Spleen (tissue), 11 donors: ENCODE results near the gene CATSPER4. TPM values are rescaled to one million over a fixed set of nuclear protein-coding genes. Genes with fewer than 3 reads are reported as not detected.

Source experiments
- DNase-seq: peaks from one replicate; pipeline ENCODE4 v3.0.0-alpha.2; 2020
- H3K27ac ChIP-seq, 8 donors: fragments of 200-600 bp; sonication (generic) in 7 of 8; 1 replicate in 4 of 8; 2 replicates in 4 of 8; pipeline versions ENCODE4 v1.5.0 to v1.8.0; 2016 to 2021; ENCODE audit warnings: inconsistent platforms in 4 of 8, mild to moderate bottlenecking in 4 of 8, moderate library complexity in 1 of 8
- H3K27me3 ChIP-seq, 7 donors: fragments of 200-600 bp; sonication (generic) in 6 of 7; replicated peaks in 1 of 7; 1 replicate in 4 of 7; 2 replicates in 3 of 7; pipeline versions ENCODE4 v1.5.0 to v1.8.0; 2016 to 2021; ENCODE audit warnings: inconsistent platforms in 3 of 7, mild to moderate bottlenecking in 1 of 7
- H3K36me3 ChIP-seq, 6 donors: fragments of 200-600 bp; sonication (generic) in 5 of 6; 1 replicate in 4 of 6; 2 replicates in 2 of 6; pipeline versions ENCODE4 v1.5.0 to v1.8.0; 2016 to 2021; ENCODE audit warnings: inconsistent platforms in 2 of 6
- H3K4me1 ChIP-seq, 6 donors: fragments of 200-600 bp; sonication (generic) in 5 of 6; 1 replicate in 3 of 6; 2 replicates in 3 of 6; pipeline versions ENCODE4 v1.5.0 to v1.8.0; 2016 to 2021; ENCODE audit warnings: inconsistent platforms in 3 of 6
- H3K4me3 ChIP-seq, 8 donors: fragments of 200-600 bp; sonication (generic) in 7 of 8; 1 replicate in 4 of 8; 2 replicates in 4 of 8; pipeline versions ENCODE4 v1.5.0 to v1.8.0; 2016 to 2021; ENCODE audit warnings: inconsistent platforms in 4 of 8, mild to moderate bottlenecking in 4 of 8, moderate library complexity in 2 of 8
- H3K9me3 ChIP-seq, 8 donors: fragments of 200-600 bp; sonication (generic) in 7 of 8; 1 replicate in 4 of 8; 2 replicates in 4 of 8; pipeline versions ENCODE4 v1.5.0 to v1.8.0; 2016 to 2021; ENCODE audit warnings: inconsistent platforms in 4 of 8
- CTCF ChIP-seq, 11 experiments: fragments of 200-600 bp in 7 of 11; fragments of 450-650 bp in 4 of 11; sonication (generic) in 4 of 11; IDR thresholded peaks in 8 of 11; conservative IDR thresholded peaks in 3 of 11; 1 replicate in 7 of 11; 2 replicates in 4 of 11; pipeline versions ENCODE4 v1.4.0 to v1.8.0; 2016 to 2021; ENCODE audit warnings: antibody characterized with exemption in 11 of 11, inconsistent platforms in 4 of 11, mild to moderate bottlenecking in 1 of 11
- POLR2A ChIP-seq, 3 donors: fragments of 450-650 bp; IDR thresholded peaks; one replicate each; pipeline ENCODE4 v1.5.1; 2017; ENCODE audit warnings: antibody characterized with exemption in 3 of 3, mild to moderate bottlenecking in 1 of 3
- POLR2AphosphoS5 ChIP-seq, 3 donors: sonication (generic); formaldehyde crosslinking; IDR thresholded peaks; one replicate each; pipeline ENCODE4 v1.5.1; 2017; ENCODE audit warnings: antibody characterized with exemption in 3 of 3
- WGBS, 5 donors: extraction: QIAGEN DNeasy Blood & Tissue Kit in 3 of 5; methylation state at CpG; one replicate each; pipeline versions ENCODE4 v1.1.5 to v1.1.7; 2013 to 2018; 5-methylcytosine and 5-hydroxymethylcytosine counted together
- intact Hi-C: fragments of 100-400 bp; cut with DNase I; formaldehyde crosslinking; loops from one replicate; pipeline ENCODE4 v1.15.0; 2023; ENCODE audit warnings: low total_unique reads
- polyA plus RNA-seq, 3 donors: library from polyadenylated mRNA; stranded (reverse); fragments of 200-250 nt; gene quantifications; one replicate each; pipeline ENCODE4 v1.2.1, GENCODE V29; 2013
- total RNA-seq, 7 donors: library from RNA; depleted of rRNA in 3 of 7; stranded (reverse); fragments of >200 nt in 3 of 7; fragmentation: NEBNext Ultra II Directional in 4 of 7; extraction: Animal tissue kit (Norgen Biotek cat#: 25700) in 4 of 7; gene quantifications; one replicate each; pipeline versions ENCODE4 v1.1.0 to v1.2.1, GENCODE V29; 2016 to 2021
- donor health status: healthy with polysubstance abuse.
- donor health status: DM: no; HTN: no; CAD: no; lungs with moderate emphysema.
- donor health status: DM: no; HTN: no; CAD: no.
- donor health status: Bipolar disorder and iron deficiency.
- donor health status: healthy.
- donor health status: DM: no; HTN: no; CAD: no.
- donor health status: DM: yes; HTN: yes; CAD: no.

CATSPER4 gene
- total and polyA plus RNA-seq, 10 donors = 0.03 TPM; not detected in 9

GRCh38 chr1:26191739-26192138 lies 1.3 kb downstream of the CATSPER4 start:
- Histone ChIP-seq H3K27me3 (no peaks in the 10 kb centered on the region), H3K36me3 (no peaks in the 10 kb centered on the region), H3K27ac (no peak overlapping the region), H3K4me3 (no peak overlapping the region), H3K4me1 (no peaks in the 10 kb centered on the region), H3K9me3 (no peaks in the 10 kb centered on the region)
- intact Hi-C loops = no loop called here
- WGBS, 5 donors = 20 to 55% (median 27%) methylated on average over 3 of the region's 3 CpGs
- TF ChIP-seq POLR2AphosphoS5 (IDR thresholded peaks at IDR 0.05) (no peak), CTCF (IDR thresholded peaks at IDR 0.05 in 8 of 11, conservative IDR thresholded peaks at IDR 0.05 in 3 of 11) (no peak), POLR2A (IDR thresholded peaks at IDR 0.05) (no peak)
- no peak for DNase-seq

GRCh38 chr1:26195805-26196204 lies 5.4 kb downstream of the CATSPER4 start:
- TF ChIP-seq POLR2AphosphoS5 (IDR thresholded peaks at IDR 0.05) (no peak), CTCF (IDR thresholded peaks at IDR 0.05 in 8 of 11, conservative IDR thresholded peaks at IDR 0.05 in 3 of 11) (no peak), POLR2A (IDR thresholded peaks at IDR 0.05) (no peak)
- Histone ChIP-seq H3K36me3 (no peaks in the 10 kb centered on the region), H3K4me1 (peaks cover 0 to 1% (median under 1%) of the 10 kb centered on the region in 6 donors), H3K9me3 (no peaks in the 10 kb centered on the region), H3K27ac (no peak overlapping the region), H3K27me3 (peaks cover 0 to 5% (median 0%) of the 10 kb centered on the region in 7 donors), H3K4me3 (no peak overlapping the region)
- intact Hi-C loops = no loop called here
- no peak for DNase-seq
- 59 to 95% (median 76%) methylated on average over 3 of the region's 3 CpGs for WGBS, 5 donors

GRCh38 chr1:26197301-26197700 lies 6.9 kb downstream of the CATSPER4 start:
- H3K27ac ChIP-seq = no peak overlapping the region
- no peaks in the 10 kb centered on the region for H3K9me3 ChIP-seq
- intact Hi-C loops = no loop called here
- peaks cover 0 to 5% (median 0%) of the 10 kb centered on the region in 7 donors for H3K27me3 ChIP-seq
- 81 to 96% (median 83%) methylated on average over 2 to 3 of the region's 3 CpGs for WGBS, 5 donors
- H3K36me3 ChIP-seq = no peaks in the 10 kb centered on the region
- DNase-seq = no peak
- TF ChIP-seq POLR2AphosphoS5 (IDR thresholded peaks at IDR 0.05) = no peak
- no peak for TF ChIP-seq CTCF (IDR thresholded peaks at IDR 0.05 in 8 of 11, conservative IDR thresholded peaks at IDR 0.05 in 3 of 11)
- TF ChIP-seq POLR2A (IDR thresholded peaks at IDR 0.05) = no peak
- H3K4me1 ChIP-seq = peaks cover 0 to 16% (median 12%) of the 10 kb centered on the region in 6 donors
- no peak overlapping the region for H3K4me3 ChIP-seq

GRCh38 chr1:26197813-26198212 lies 7.4 kb downstream of the CATSPER4 start:
- no peak overlapping the region for H3K27ac ChIP-seq
- H3K27me3 ChIP-seq = peaks cover 0 to 5% (median 0%) of the 10 kb centered on the region in 7 donors
- intact Hi-C loops = no loop called here
- no peak for DNase-seq
- TF ChIP-seq POLR2AphosphoS5 (IDR thresholded peaks at IDR 0.05) (no peak), CTCF (IDR thresholded peaks at IDR 0.05 in 8 of 11, conservative IDR thresholded peaks at IDR 0.05 in 3 of 11) (no peak), POLR2A (IDR thresholded peaks at IDR 0.05) (no peak)
- H3K4me1 ChIP-seq = peaks cover 0 to 17% (median 12%) of the 10 kb centered on the region in 6 donors
- 87 to 91% (median 89%) methylated on average over 6 to 11 of the region's 11 CpGs for WGBS, 5 donors
- H3K4me3 ChIP-seq = no peak overlapping the region
- no peaks in the 10 kb centered on the region for H3K36me3 ChIP-seq
- H3K9me3 ChIP-seq = no peaks in the 10 kb centered on the region
